B cell (primary cell): ENCODE results near the gene UBE4A. TPM values are rescaled to one million over a fixed set of nuclear protein-coding genes. Genes with fewer than 3 reads are reported as not detected.

ENCODE experiments used
- ATAC-seq: fragments of 200-7000 bp; cut with Tn5 transposase; one replicate; pipeline ENCODE4 v1.10.0; 2021; ENCODE audit warnings: low read depth, mild to moderate bottlenecking, moderate number of reproducible peaks, moderate library complexity
- CTCF ChIA-PET: fragments of 350-600 bp; sonication (Branson Sonifier 250); formaldehyde crosslinking; loops from one replicate; lab custom pipeline; 2021; ENCODE audit warnings: antibody characterized with exemption, inconsistent platforms; lab: Charles Lee
- POLR2A ChIA-PET: fragments of 350-600 bp; sonication (Branson Sonifier 250); formaldehyde crosslinking; loops from one replicate; lab custom pipeline; 2021; ENCODE audit warnings: antibody characterized with exemption; lab: Charles Lee
- DNase-seq: peaks from one replicate; pipeline ENCODE4 v3.0.0; 2013
- H2AFZ ChIP-seq: 2 replicates; pipeline ENCODE4 v1.6.1; 2012; ENCODE audit warnings: mild to moderate bottlenecking, low read depth, low read length; ENCODE audit not compliant: insufficient read depth, poor library complexity, severe bottlenecking
- H3K27ac ChIP-seq, 2 donors: 1 replicate in 1 of 2; 2 replicates in 1 of 2; pipeline ENCODE4 v1.5.1; 2012 to 2013; ENCODE audit warnings: low read length in 2 of 2, mild to moderate bottlenecking in 2 of 2, moderate library complexity in 1 of 2
- H3K27me3 ChIP-seq, 4 experiments: fragments of 200-600 bp in 1 of 4; sonication (generic) in 1 of 4; replicated peaks in 1 of 4; 1 replicate in 2 of 4; 2 replicates in 2 of 4; pipeline versions ENCODE4 v1.6.1 to v1.7.0; 2013 to 2016; ENCODE audit warnings: low read length in 3 of 4, mild to moderate bottlenecking in 2 of 4, mixed read lengths in 1 of 4, moderate library complexity in 1 of 4; ENCODE audit not compliant: insufficient read depth in 4 of 4, control insufficient read depth in 3 of 4; ENCODE audit errors: control extremely low read depth in 1 of 4
- H3K36me3 ChIP-seq, 2 experiments: replicated peaks in 1 of 2; 1 replicate in 1 of 2; 2 replicates in 1 of 2; pipeline versions ENCODE4 v1.6.1 to v1.7.1; 2013; ENCODE audit warnings: low read length in 1 of 2; ENCODE audit not compliant: insufficient read depth in 2 of 2, control insufficient read depth in 1 of 2; ENCODE audit errors: control extremely low read depth in 1 of 2, extremely low read depth in 1 of 2
- H3K4me1 ChIP-seq, 2 donors: fragments of 200-600 bp in 1 of 2; sonication (generic) in 1 of 2; 1 replicate in 1 of 2; 2 replicates in 1 of 2; pipeline versions ENCODE4 v1.5.1 to v1.6.1; 2013 to 2017; ENCODE audit warnings: low read length in 2 of 2; ENCODE audit not compliant: control insufficient read depth in 2 of 2, insufficient read depth in 2 of 2
- H3K4me2 ChIP-seq: replicated peaks from 2 replicates; pipeline ENCODE3; 2012; ENCODE audit warnings: mild to moderate bottlenecking, low read depth, low read length; ENCODE audit not compliant: poor library complexity, severe bottlenecking
- H3K4me3 ChIP-seq, 5 experiments: fragments of 200-600 bp in 1 of 5; sonication (generic) in 1 of 5; 1 replicate in 3 of 5; 2 replicates in 2 of 5; pipeline versions ENCODE4 v1.5.1 to v1.7.0; 2011 to 2016; ENCODE audit warnings: low read length in 4 of 5, mild to moderate bottlenecking in 4 of 5, low read depth in 2 of 5, control low read depth in 1 of 5, moderate library complexity in 1 of 5; ENCODE audit not compliant: insufficient read depth in 1 of 5; ENCODE audit errors: control extremely low read depth in 1 of 5, extremely low read depth in 1 of 5
- H3K79me2 ChIP-seq: fragments of 200-600 bp; sonication (generic); one replicate; pipeline ENCODE4 v1.6.0; 2016; ENCODE audit warnings: low read length; ENCODE audit not compliant: control insufficient read depth, insufficient read depth
- H3K9ac ChIP-seq: fragments of 200-600 bp; sonication (generic); 2 replicates; pipeline ENCODE4 v1.6.1; 2017; ENCODE audit warnings: mild to moderate bottlenecking, low read length, moderate library complexity
- H3K9me3 ChIP-seq, 3 donors: one replicate each; pipeline versions ENCODE4 v1.6.1 to v1.7.1; 2013; ENCODE audit warnings: low read length in 2 of 3; ENCODE audit not compliant: control insufficient read depth in 2 of 3, insufficient read depth in 1 of 3; ENCODE audit errors: control extremely low read depth in 1 of 3
- H4K20me1 ChIP-seq: 2 replicates; pipeline ENCODE4 v1.6.0; 2012; ENCODE audit warnings: mild to moderate bottlenecking, low read length; ENCODE audit not compliant: insufficient read depth, control insufficient read depth, poor library complexity, severe bottlenecking
- H3K27ac Mint-ChIP-seq: one replicate; pipeline ENCODE4 v1.8.0; 2021; ENCODE audit warnings: mixed read lengths
- H3K27me3 Mint-ChIP-seq: one replicate; pipeline ENCODE4 v1.8.0; 2021; ENCODE audit warnings: mixed read lengths
- H3K4me1 Mint-ChIP-seq: one replicate; pipeline ENCODE4 v1.8.0; 2021; ENCODE audit warnings: mixed read lengths
- H3K4me3 Mint-ChIP-seq: one replicate; pipeline ENCODE4 v1.8.0; 2021; ENCODE audit warnings: mixed read lengths
- H3K9me3 Mint-ChIP-seq: one replicate; pipeline ENCODE4 v1.8.0; 2022; ENCODE audit warnings: mixed read lengths; ENCODE audit not compliant: insufficient read depth
- CTCF ChIP-seq: fragments of 200-600 bp; IDR thresholded peaks from one replicate; pipeline ENCODE4 v1.8.0; 2022; ENCODE audit warnings: antibody characterized with exemption, mild to moderate bottlenecking
- EZH2 ChIP-seq: IDR thresholded peaks from 2 replicates; pipeline ENCODE4 v1.6.1; 2012; ENCODE audit warnings: borderline replicate concordance, low read depth, mild to moderate bottlenecking, moderate library complexity, low read length; ENCODE audit not compliant: insufficient read depth, poor library complexity, severe bottlenecking
- WGBS: methylation state at CpG from one replicate; pipeline ENCODE4 v1.1.5; 2013; ENCODE audit warnings: missing lambda C conversion rate; ENCODE audit not compliant: insufficient coverage; 5-methylcytosine and 5-hydroxymethylcytosine counted together
- intact Hi-C: fragments of 100-400 bp; cut with micrococcal nuclease; formaldehyde crosslinking; loops from one replicate; pipeline ENCODE4 v1.10.0; 2022
- polyA plus RNA-seq: library from polyadenylated mRNA; depleted of rRNA; stranded (reverse); fragments of >200 nt; gene quantifications from 2 replicates; pipeline ENCODE4 v1.2.3, GENCODE V29; 2012
- total RNA-seq, 2 donors: library from RNA; stranded (reverse); fragments of 120-200 nt in 1 of 2; gene quantifications; 1 replicate in 1 of 2; 2 replicates in 1 of 2; pipeline versions ENCODE4 v1.2.3 to v1.2.4, GENCODE V29; 2013 to 2022

Gene UBE4A
- total and polyA plus RNA-seq, 2 donors (not counting 1 experiment from before 2014, with no cell fraction given), result 14.7 to 37.3 TPM

GRCh38 chr11:118437208-118438125 is 78.1 kb downstream of the UBE4A start:
- ATAC-seq (no peak), DNase-seq (peak; percentile 55)
- no peak for TF ChIP-seq EZH2
- TF ChIP-seq CTCF, result no peak
- H3K4me1 ChIP-seq, result peaks cover 35 to 36% of the 10 kb centered on the region in 2 donors
- Mint-ChIP-seq H3K9me3 (no peaks in the 10 kb centered on the region), H3K4me1 (peaks cover 56% of the 10 kb centered on the region), H3K27ac (peak overlapping the region; percentile 95), H3K27me3 (no peaks in the 10 kb centered on the region), H3K4me3 (peak overlapping the region; percentile 96)
- H3K79me2 ChIP-seq, result peaks cover 59% of the 10 kb centered on the region
- H3K27me3 ChIP-seq, result no peaks in the 10 kb centered on the region
- CTCF ChIA-PET, result interaction anchor here (0.8 to 0.9 kb wide), 2 partner anchors 137 to 239 kb away, joined by 3 read pairs; no protein-coding TSS in a partner anchor
- peak overlapping the region; percentile 77 for H3K9ac ChIP-seq
- POLR2A ChIA-PET, result interaction anchor here (0.6 kb wide), 1 partner anchor 517 kb away, joined by 3 read pairs; no protein-coding TSS in a partner anchor
- peak overlapping the region; percentile 70 to 89 (median 80) for H3K4me3 ChIP-seq
- intact Hi-C loops, result loop anchor here (2.0 to 10.0 kb wide), 7 partner anchors 51 to 620 kb away; partner anchors contain the start of genes ARCN1, DDX6, MPZL3 and TMEM25
- H3K9me3 ChIP-seq, result no peaks in the 10 kb centered on the region
- WGBS, result 0% methylated on average over 18 of the region's 28 CpGs
- H3K36me3 ChIP-seq, result peaks cover 0 to 7% of the 10 kb centered on the region in 2 experiments
- H2AFZ ChIP-seq, result peak overlapping the region; percentile 79
- peak overlapping the region; percentile 83 to 94 for H3K27ac ChIP-seq
- peak overlapping the region; percentile 95 for H3K4me2 ChIP-seq
- H4K20me1 ChIP-seq, result peaks cover 53% of the 10 kb centered on the region
